WTC11 (cell line): ENCODE data around the gene TOX4. TPM values are rescaled to one million over a fixed set of nuclear protein-coding genes. Genes with fewer than 3 reads are reported as not detected.

ENCODE experiments used
- CREB1 ChIP-seq: sonication (generic); formaldehyde crosslinking; IDR thresholded peaks from 2 replicates; pipeline ENCODE4 v1.8.0; 2023; ENCODE audit warnings: mild to moderate bottlenecking, missing genetic modification reagents
- CREM ChIP-seq: sonication (generic); formaldehyde crosslinking; IDR thresholded peaks from 2 replicates; pipeline ENCODE4 v1.8.1; 2022; ENCODE audit warnings: mild to moderate bottlenecking, missing genetic modification reagents, moderate library complexity
- ETV6 ChIP-seq: sonication (generic); formaldehyde crosslinking; IDR thresholded peaks from 2 replicates; pipeline ENCODE4 v1.8.1; 2022; ENCODE audit warnings: mild to moderate bottlenecking, missing genetic modification reagents
- FOXJ3 ChIP-seq: sonication (generic); formaldehyde crosslinking; IDR thresholded peaks from 2 replicates; pipeline ENCODE4 v1.9.0; 2021; ENCODE audit warnings: missing genetic modification reagents, mild to moderate bottlenecking, borderline replicate concordance
- FOXK1 ChIP-seq: sonication (generic); formaldehyde crosslinking; IDR thresholded peaks from 2 replicates; pipeline ENCODE4 v1.8.0; 2022; ENCODE audit warnings: mild to moderate bottlenecking, moderate library complexity, missing genetic modification reagents
- FOXP1 ChIP-seq: sonication (generic); formaldehyde crosslinking; IDR thresholded peaks from 2 replicates; pipeline ENCODE4 v1.8.0; 2022; ENCODE audit warnings: missing genetic modification reagents, mild to moderate bottlenecking, moderate library complexity, borderline replicate concordance
- HMGA2 ChIP-seq: fragments of 250-450 bp; sonication (Bioruptor Pico); IDR thresholded peaks from 2 replicates; pipeline ENCODE4 v1.4.0; 2021; ENCODE audit warnings: mild to moderate bottlenecking, moderate library complexity
- IRF2 ChIP-seq: sonication (generic); formaldehyde crosslinking; IDR thresholded peaks from 2 replicates; pipeline ENCODE4 v1.8.0; 2022; ENCODE audit warnings: low read depth, missing genetic modification reagents, borderline replicate concordance
- JUN ChIP-seq: sonication (generic); formaldehyde crosslinking; IDR thresholded peaks from 2 replicates; pipeline ENCODE4 v1.8.0; 2023; ENCODE audit warnings: mild to moderate bottlenecking, missing genetic modification reagents
- MXD4 ChIP-seq: fragments of 250-450 bp; sonication (Bioruptor Pico); IDR thresholded peaks from 2 replicates; pipeline ENCODE4 v1.8.0; 2021; ENCODE audit warnings: mild to moderate bottlenecking, moderate library complexity, borderline replicate concordance
- NFE2L1 ChIP-seq: sonication (generic); formaldehyde crosslinking; IDR thresholded peaks from 2 replicates; pipeline ENCODE4 v1.8.1; 2023; ENCODE audit warnings: missing genetic modification reagents
- NFYB ChIP-seq: sonication (generic); formaldehyde crosslinking; conservative IDR thresholded peaks from 2 replicates; pipeline ENCODE4 v1.8.0; 2022; ENCODE audit warnings: low read depth, missing genetic modification reagents
- RELA ChIP-seq: sonication (generic); formaldehyde crosslinking; IDR thresholded peaks from 2 replicates; pipeline ENCODE4 v1.8.1; 2022; ENCODE audit warnings: missing genetic modification reagents, mild to moderate bottlenecking, borderline replicate concordance
- RORB ChIP-seq: fragments of 250-450 bp; sonication (Bioruptor Pico); IDR thresholded peaks from 2 replicates; pipeline ENCODE4 v1.9.0; 2021; ENCODE audit warnings: mild to moderate bottlenecking
- SMAD4 ChIP-seq: sonication (generic); formaldehyde crosslinking; IDR thresholded peaks from 2 replicates; pipeline ENCODE4 v1.8.0; 2022; ENCODE audit warnings: mild to moderate bottlenecking, missing genetic modification reagents
- SP1 ChIP-seq: sonication (generic); formaldehyde crosslinking; conservative IDR thresholded peaks from 2 replicates; pipeline ENCODE4 v1.8.1; 2022; ENCODE audit warnings: missing genetic modification reagents
- TEAD1 ChIP-seq: sonication (generic); formaldehyde crosslinking; IDR thresholded peaks from 2 replicates; pipeline ENCODE4 v1.8.0; 2022; ENCODE audit warnings: mild to moderate bottlenecking, missing genetic modification reagents
- total RNA-seq: library from RNA; stranded (reverse); gene quantifications from 3 replicates; pipeline ENCODE4 v1.2.3, GENCODE V29; 2021
- TF ChIP-seq, protein P1 (sequence below): fragments of 250-450 bp; sonication (Bioruptor Pico); IDR thresholded peaks from 2 replicates; pipeline ENCODE4 v1.9.0; 2021; ENCODE audit warnings: mild to moderate bottlenecking
- TF ChIP-seq, protein P2 (sequence below): sonication (generic); formaldehyde crosslinking; IDR thresholded peaks from 2 replicates; pipeline ENCODE4 v1.8.1; 2022; ENCODE audit warnings: mild to moderate bottlenecking, moderate library complexity, missing genetic modification reagents
- TF ChIP-seq, protein P3 (sequence below): sonication (generic); formaldehyde crosslinking; IDR thresholded peaks from 2 replicates; pipeline ENCODE4 v1.8.0; 2022; ENCODE audit warnings: mild to moderate bottlenecking, missing genetic modification reagents
- TF ChIP-seq, protein P4 (sequence below): fragments of 250-450 bp; sonication (Bioruptor Pico); conservative IDR thresholded peaks from 2 replicates; pipeline ENCODE4 v1.9.0; 2021; ENCODE audit warnings: mild to moderate bottlenecking
- TF ChIP-seq, protein P5 (sequence below): sonication (generic); formaldehyde crosslinking; IDR thresholded peaks from 2 replicates; pipeline ENCODE4 v1.8.1; 2023; ENCODE audit warnings: mild to moderate bottlenecking, missing genetic modification reagents
- TF ChIP-seq, protein P6 (sequence below): sonication (generic); formaldehyde crosslinking; IDR thresholded peaks from 2 replicates; pipeline ENCODE4 v1.8.0; 2022; ENCODE audit warnings: missing genetic modification reagents
- TF ChIP-seq, protein P7 (sequence below): sonication (generic); formaldehyde crosslinking; IDR thresholded peaks from 2 replicates; pipeline ENCODE4 v1.8.0; 2023; ENCODE audit warnings: missing genetic modification reagents

TOX4 gene
- total RNA-seq, 1 experiment from 2014 or later: 49.1 TPM

DNA sequence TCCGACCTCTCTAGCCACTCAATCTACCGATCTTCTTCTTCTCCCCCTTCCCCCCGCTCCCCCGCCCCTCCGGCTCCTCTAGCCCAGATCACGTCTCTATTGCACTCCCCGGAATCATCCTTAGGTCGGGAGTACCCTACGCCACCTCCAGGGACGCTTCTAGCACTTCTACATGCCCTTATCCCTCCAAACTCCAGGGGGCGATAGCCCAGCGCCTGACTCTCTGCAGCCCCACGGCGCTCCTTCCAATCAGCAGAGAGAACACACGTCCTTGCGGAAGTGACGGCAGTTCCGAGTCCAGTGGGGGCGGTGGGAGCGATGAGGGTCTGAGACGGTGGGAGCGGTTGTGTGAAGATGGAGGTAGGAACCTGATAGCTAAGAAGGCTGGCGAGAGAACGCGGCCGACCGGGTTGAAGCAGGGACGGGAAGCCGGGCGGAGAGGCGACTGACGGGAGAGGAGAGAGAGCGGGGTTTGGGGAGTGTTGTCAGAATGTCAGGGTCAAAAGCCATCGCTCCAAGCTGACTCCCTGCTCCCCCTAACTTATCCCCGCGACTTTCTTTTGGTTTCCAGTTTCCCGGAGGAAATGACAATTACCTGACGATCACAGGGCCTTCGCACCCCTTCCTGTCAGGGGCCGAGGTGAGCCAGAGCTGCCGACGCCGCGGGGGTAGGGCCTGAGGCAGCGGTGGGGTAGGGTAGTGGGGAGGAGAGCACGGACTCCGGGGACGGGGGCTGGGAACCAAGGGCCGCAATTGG lies at the start of gene TOX4, which contains the start of gene RAB2B (continued):
- TF ChIP-seq, protein P1, sequence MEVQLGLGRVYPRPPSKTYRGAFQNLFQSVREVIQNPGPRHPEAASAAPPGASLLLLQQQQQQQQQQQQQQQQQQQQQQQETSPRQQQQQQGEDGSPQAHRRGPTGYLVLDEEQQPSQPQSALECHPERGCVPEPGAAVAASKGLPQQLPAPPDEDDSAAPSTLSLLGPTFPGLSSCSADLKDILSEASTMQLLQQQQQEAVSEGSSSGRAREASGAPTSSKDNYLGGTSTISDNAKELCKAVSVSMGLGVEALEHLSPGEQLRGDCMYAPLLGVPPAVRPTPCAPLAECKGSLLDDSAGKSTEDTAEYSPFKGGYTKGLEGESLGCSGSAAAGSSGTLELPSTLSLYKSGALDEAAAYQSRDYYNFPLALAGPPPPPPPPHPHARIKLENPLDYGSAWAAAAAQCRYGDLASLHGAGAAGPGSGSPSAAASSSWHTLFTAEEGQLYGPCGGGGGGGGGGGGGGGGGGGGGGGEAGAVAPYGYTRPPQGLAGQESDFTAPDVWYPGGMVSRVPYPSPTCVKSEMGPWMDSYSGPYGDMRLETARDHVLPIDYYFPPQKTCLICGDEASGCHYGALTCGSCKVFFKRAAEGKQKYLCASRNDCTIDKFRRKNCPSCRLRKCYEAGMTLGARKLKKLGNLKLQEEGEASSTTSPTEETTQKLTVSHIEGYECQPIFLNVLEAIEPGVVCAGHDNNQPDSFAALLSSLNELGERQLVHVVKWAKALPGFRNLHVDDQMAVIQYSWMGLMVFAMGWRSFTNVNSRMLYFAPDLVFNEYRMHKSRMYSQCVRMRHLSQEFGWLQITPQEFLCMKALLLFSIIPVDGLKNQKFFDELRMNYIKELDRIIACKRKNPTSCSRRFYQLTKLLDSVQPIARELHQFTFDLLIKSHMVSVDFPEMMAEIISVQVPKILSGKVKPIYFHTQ (CRISPR knock-in tag): no peak
- TF ChIP-seq RELA (CRISPR knock-in tag) (no peak), IRF2 (CRISPR knock-in tag) (no peak), NFYB (CRISPR knock-in tag) (0 out of 2 replicates have a peak, but pooled peaks have one; percentile 13), FOXK1 (CRISPR knock-in tag) (peak; percentile 98), JUN (CRISPR knock-in tag) (no peak), NFE2L1 (no peak), SMAD4 (no peak), RORB (CRISPR knock-in tag) (no peak), CREM (CRISPR knock-in tag) (peak; percentile 95), MXD4 (CRISPR knock-in tag) (no peak), FOXP1 (no peak; the same call in 1 of the 2 replicates), CREB1 (CRISPR knock-in tag) (no peak), TEAD1 (CRISPR knock-in tag) (no peak), HMGA2 (CRISPR knock-in tag) (no peak), SP1 (CRISPR knock-in tag) (peak; percentile 74), ETV6 (no peak), FOXJ3 (CRISPR knock-in tag) (no peak)
- TF ChIP-seq, protein P2, sequence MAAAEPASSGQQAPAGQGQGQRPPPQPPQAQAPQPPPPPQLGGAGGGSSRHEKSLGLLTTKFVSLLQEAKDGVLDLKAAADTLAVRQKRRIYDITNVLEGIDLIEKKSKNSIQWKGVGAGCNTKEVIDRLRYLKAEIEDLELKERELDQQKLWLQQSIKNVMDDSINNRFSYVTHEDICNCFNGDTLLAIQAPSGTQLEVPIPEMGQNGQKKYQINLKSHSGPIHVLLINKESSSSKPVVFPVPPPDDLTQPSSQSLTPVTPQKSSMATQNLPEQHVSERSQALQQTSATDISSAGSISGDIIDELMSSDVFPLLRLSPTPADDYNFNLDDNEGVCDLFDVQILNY: no peak
- TF ChIP-seq, protein P3, sequence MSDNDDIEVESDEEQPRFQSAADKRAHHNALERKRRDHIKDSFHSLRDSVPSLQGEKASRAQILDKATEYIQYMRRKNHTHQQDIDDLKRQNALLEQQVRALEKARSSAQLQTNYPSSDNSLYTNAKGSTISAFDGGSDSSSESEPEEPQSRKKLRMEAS: no peak
- TF ChIP-seq, protein P4, sequence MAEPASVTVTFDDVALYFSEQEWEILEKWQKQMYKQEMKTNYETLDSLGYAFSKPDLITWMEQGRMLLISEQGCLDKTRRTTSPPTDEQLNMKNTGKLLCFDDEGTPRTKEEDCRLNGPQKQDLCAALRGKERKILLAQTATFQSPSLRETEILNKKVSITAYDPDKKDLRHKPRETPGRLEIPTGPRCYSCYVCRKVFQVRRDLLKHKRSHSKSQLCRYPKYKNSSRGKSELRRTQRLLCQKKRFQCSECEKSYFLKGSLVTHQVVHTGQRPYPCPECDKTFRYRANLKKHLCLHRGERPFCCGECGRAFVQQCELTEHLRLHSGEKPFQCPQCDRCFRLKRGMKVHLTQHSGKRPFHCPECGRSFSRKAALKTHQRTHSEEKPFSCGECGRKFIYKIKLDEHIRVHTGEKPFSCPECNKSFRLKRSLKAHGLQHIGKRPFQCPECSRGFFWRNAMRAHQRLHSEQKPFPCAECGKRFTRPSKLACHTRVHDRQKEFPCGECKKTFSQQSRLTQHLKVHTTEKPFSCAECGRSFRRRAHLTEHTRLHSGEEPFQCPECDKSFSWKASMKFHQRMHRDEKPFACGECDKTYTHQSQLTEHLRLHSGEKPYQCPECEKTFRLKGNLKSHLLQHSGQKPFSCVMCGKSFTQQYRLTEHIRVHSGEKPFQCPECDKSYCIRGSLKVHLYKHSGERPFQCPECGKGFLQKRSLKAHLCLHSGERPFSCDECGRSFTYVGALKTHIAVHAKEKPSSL: no peak
- TF ChIP-seq, protein P5, sequence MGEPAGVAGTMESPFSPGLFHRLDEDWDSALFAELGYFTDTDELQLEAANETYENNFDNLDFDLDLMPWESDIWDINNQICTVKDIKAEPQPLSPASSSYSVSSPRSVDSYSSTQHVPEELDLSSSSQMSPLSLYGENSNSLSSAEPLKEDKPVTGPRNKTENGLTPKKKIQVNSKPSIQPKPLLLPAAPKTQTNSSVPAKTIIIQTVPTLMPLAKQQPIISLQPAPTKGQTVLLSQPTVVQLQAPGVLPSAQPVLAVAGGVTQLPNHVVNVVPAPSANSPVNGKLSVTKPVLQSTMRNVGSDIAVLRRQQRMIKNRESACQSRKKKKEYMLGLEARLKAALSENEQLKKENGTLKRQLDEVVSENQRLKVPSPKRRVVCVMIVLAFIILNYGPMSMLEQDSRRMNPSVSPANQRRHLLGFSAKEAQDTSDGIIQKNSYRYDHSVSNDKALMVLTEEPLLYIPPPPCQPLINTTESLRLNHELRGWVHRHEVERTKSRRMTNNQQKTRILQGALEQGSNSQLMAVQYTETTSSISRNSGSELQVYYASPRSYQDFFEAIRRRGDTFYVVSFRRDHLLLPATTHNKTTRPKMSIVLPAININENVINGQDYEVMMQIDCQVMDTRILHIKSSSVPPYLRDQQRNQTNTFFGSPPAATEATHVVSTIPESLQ (CRISPR knock-in tag): no peak
- TF ChIP-seq, protein P6, sequence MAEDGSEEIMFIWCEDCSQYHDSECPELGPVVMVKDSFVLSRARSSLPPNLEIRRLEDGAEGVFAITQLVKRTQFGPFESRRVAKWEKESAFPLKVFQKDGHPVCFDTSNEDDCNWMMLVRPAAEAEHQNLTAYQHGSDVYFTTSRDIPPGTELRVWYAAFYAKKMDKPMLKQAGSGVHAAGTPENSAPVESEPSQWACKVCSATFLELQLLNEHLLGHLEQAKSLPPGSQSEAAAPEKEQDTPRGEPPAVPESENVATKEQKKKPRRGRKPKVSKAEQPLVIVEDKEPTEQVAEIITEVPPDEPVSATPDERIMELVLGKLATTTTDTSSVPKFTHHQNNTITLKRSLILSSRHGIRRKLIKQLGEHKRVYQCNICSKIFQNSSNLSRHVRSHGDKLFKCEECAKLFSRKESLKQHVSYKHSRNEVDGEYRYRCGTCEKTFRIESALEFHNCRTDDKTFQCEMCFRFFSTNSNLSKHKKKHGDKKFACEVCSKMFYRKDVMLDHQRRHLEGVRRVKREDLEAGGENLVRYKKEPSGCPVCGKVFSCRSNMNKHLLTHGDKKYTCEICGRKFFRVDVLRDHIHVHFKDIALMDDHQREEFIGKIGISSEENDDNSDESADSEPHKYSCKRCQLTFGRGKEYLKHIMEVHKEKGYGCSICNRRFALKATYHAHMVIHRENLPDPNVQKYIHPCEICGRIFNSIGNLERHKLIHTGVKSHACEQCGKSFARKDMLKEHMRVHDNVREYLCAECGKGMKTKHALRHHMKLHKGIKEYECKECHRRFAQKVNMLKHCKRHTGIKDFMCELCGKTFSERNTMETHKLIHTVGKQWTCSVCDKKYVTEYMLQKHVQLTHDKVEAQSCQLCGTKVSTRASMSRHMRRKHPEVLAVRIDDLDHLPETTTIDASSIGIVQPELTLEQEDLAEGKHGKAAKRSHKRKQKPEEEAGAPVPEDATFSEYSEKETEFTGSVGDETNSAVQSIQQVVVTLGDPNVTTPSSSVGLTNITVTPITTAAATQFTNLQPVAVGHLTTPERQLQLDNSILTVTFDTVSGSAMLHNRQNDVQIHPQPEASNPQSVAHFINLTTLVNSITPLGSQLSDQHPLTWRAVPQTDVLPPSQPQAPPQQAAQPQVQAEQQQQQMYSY: no peak
- TF ChIP-seq, protein P7, sequence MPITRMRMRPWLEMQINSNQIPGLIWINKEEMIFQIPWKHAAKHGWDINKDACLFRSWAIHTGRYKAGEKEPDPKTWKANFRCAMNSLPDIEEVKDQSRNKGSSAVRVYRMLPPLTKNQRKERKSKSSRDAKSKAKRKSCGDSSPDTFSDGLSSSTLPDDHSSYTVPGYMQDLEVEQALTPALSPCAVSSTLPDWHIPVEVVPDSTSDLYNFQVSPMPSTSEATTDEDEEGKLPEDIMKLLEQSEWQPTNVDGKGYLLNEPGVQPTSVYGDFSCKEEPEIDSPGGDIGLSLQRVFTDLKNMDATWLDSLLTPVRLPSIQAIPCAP (CRISPR knock-in tag): no peak
